ENCODE results near the gene TMEM245.
"Not testable (repeated sequence)": the region's sequence is repeated elsewhere in the genome, so short reads cannot be mapped to it uniquely, and the experiment has no call there.

The TMEM245 gene

GRCh38 chr9:109060191-109060590 is 59.6 kb downstream of the TMEM245 start:
- Histone ChIP-seq H3K79me1 (replicated peaks; ENCODE audit: low read length, poor library complexity, severe bottlenecking) (peaks cover 9% of the 10 kb centered on the region), H3K23ac (ENCODE audit: low read length in 2 of 2) (no peak overlapping the region)
- 87% methylated on average over 3 of the region's 3 CpGs for WGBS

GRCh38 chr9:109053121-109053520 is 66.6 kb downstream of the TMEM245 start:
- H4K91ac ChIP-seq (ENCODE audit: low read length); H3K23ac ChIP-seq (ENCODE audit: low read length in 2 of 2); H2AFZ ChIP-seq (ENCODE audit: low read depth, low read length); DNase-seq; H2BK120ac ChIP-seq (ENCODE audit: low read depth, low read length); H4K8ac ChIP-seq (ENCODE audit: low read length); H2BK12ac ChIP-seq (ENCODE audit: low read length in 2 of 2); H3K9ac ChIP-seq (ENCODE audit: low read length); H3K4ac ChIP-seq (ENCODE audit: low read depth in 1 of 2, low read length in 2 of 2); H3K27me3 ChIP-seq (ENCODE audit: control insufficient read depth in 1 of 2, insufficient read depth in 1 of 2, low read length in 2 of 2); H3K4me2 ChIP-seq (ENCODE audit: low read length, poor library complexity, severe bottlenecking); H2BK5ac ChIP-seq (ENCODE audit: low read depth, low read length, poor library complexity, severe bottlenecking); H3K4me3 ChIP-seq (ENCODE audit: insufficient read depth in 1 of 2, low read depth in 1 of 2, low read length in 2 of 2); H3K4me1 ChIP-seq (ENCODE audit: control insufficient read depth, insufficient read depth, low read depth, low read length); H3K18ac ChIP-seq (ENCODE audit: low read depth in 1 of 2, low read length in 2 of 2); H2AK5ac ChIP-seq (ENCODE audit: low read length, severe bottlenecking); H3K27ac ChIP-seq (ENCODE audit: low read length, poor library complexity, severe bottlenecking); H3K14ac ChIP-seq (ENCODE audit: low read length in 2 of 2); H3K9me3 ChIP-seq (ENCODE audit: control insufficient read depth, low read length); H2BK15ac ChIP-seq (ENCODE audit: low read depth, poor library complexity, severe bottlenecking): not testable (repeated sequence)
- H3K36me3 ChIP-seq (ENCODE audit: control insufficient read depth in 1 of 2, insufficient read depth in 2 of 2, low read depth in 1 of 2, low read length in 2 of 2): peaks cover 35 to 84% of the 10 kb centered on the region in 2 experiments
- 100% methylated on average over 2 of the region's 4 CpGs for WGBS
- peaks cover 26% of the 10 kb centered on the region for H3K79me1 ChIP-seq (replicated peaks; ENCODE audit: low read length, poor library complexity, severe bottlenecking)

More at GRCh38 chr9:109060191-109060590, 59.6 kb downstream of the TMEM245 start:
- Histone ChIP-seq H2BK5ac (ENCODE audit: low read depth, low read length, poor library complexity, severe bottlenecking) (no peak overlapping the region), H3K9me3 (ENCODE audit: control insufficient read depth, low read length) (no peaks in the 10 kb centered on the region), H3K4me3 (ENCODE audit: insufficient read depth in 1 of 2, low read depth in 1 of 2, low read length in 2 of 2) (no peak overlapping the region), H2BK120ac (ENCODE audit: low read depth, low read length) (no peak overlapping the region), H2BK12ac (ENCODE audit: low read length in 2 of 2) (no peak overlapping the region), H2BK15ac (ENCODE audit: low read depth, poor library complexity, severe bottlenecking) (no peak overlapping the region), H3K27ac (ENCODE audit: low read length, poor library complexity, severe bottlenecking) (no peak overlapping the region), H4K91ac (ENCODE audit: low read length) (no peak overlapping the region), H3K9ac (ENCODE audit: low read length) (no peak overlapping the region), H2AK5ac (ENCODE audit: low read length, severe bottlenecking) (no peak overlapping the region), H3K14ac (ENCODE audit: low read length in 2 of 2) (no peak overlapping the region), H4K8ac (ENCODE audit: low read length) (no peak overlapping the region), H3K4me1 (ENCODE audit: control insufficient read depth, insufficient read depth, low read depth, low read length) (peaks cover 2% of the 10 kb centered on the region), H3K36me3 (ENCODE audit: control insufficient read depth in 1 of 2, insufficient read depth in 2 of 2, low read depth in 1 of 2, low read length in 2 of 2) (peaks cover 18 to 79% of the 10 kb centered on the region in 2 experiments), H3K18ac (ENCODE audit: low read depth in 1 of 2, low read length in 2 of 2) (no peak overlapping the region), H3K4me2 (ENCODE audit: low read length, poor library complexity, severe bottlenecking) (no peak overlapping the region), H3K4ac (ENCODE audit: low read depth in 1 of 2, low read length in 2 of 2) (no peak overlapping the region), H3K27me3 (ENCODE audit: control insufficient read depth in 1 of 2, insufficient read depth in 1 of 2, low read length in 2 of 2) (no peaks in the 10 kb centered on the region), H2AFZ (ENCODE audit: low read depth, low read length) (no peak overlapping the region)
- no peak for DNase-seq

- no peak overlapping the region for H3K4ac ChIP-seq (ENCODE audit: low read depth in 1 of 2, low read length in 2 of 2)
- no peak overlapping the region for H3K14ac ChIP-seq (ENCODE audit: low read length in 2 of 2)
- WGBS: 97% methylated on average over 1 of the region's 2 CpGs
- no peak overlapping the region for H2AFZ ChIP-seq (ENCODE audit: low read depth, low read length)
- H2BK15ac ChIP-seq (ENCODE audit: low read depth, poor library complexity, severe bottlenecking): no peak overlapping the region
- H3K23ac ChIP-seq (ENCODE audit: low read length in 2 of 2): no peak overlapping the region
- H3K4me2 ChIP-seq (ENCODE audit: low read length, poor library complexity, severe bottlenecking): no peak overlapping the region
- H3K9ac ChIP-seq (ENCODE audit: low read length): no peak overlapping the region
- H3K4me3 ChIP-seq (ENCODE audit: insufficient read depth in 1 of 2, low read depth in 1 of 2, low read length in 2 of 2): no peak overlapping the region
- no peak overlapping the region for H4K8ac ChIP-seq (ENCODE audit: low read length)
- no peak overlapping the region for H4K91ac ChIP-seq (ENCODE audit: low read length)
- H2AK5ac ChIP-seq (ENCODE audit: low read length, severe bottlenecking): no peak overlapping the region
- no peak overlapping the region for H2BK5ac ChIP-seq (ENCODE audit: low read depth, low read length, poor library complexity, severe bottlenecking)
- no peak overlapping the region for H2BK12ac ChIP-seq (ENCODE audit: low read length in 2 of 2)
- no peak overlapping the region for H3K27ac ChIP-seq (ENCODE audit: low read length, poor library complexity, severe bottlenecking)
- no peaks in the 10 kb centered on the region for H3K9me3 ChIP-seq (ENCODE audit: control insufficient read depth, low read length)
- H3K4me1 ChIP-seq (ENCODE audit: control insufficient read depth, insufficient read depth, low read depth, low read length): no peaks in the 10 kb centered on the region
- peaks cover 29% of the 10 kb centered on the region for H3K79me1 ChIP-seq (replicated peaks; ENCODE audit: low read length, poor library complexity, severe bottlenecking)
- no peak overlapping the region for H2BK120ac ChIP-seq (ENCODE audit: low read depth, low read length)
- H3K27me3 ChIP-seq (ENCODE audit: control insufficient read depth in 1 of 2, insufficient read depth in 1 of 2, low read length in 2 of 2): no peaks in the 10 kb centered on the region
- H3K36me3 ChIP-seq (ENCODE audit: control insufficient read depth in 1 of 2, insufficient read depth in 2 of 2, low read depth in 1 of 2, low read length in 2 of 2): peaks cover 35 to 88% of the 10 kb centered on the region in 2 experiments
- no peak for DNase-seq
- no peak overlapping the region for H3K18ac ChIP-seq (ENCODE audit: low read depth in 1 of 2, low read length in 2 of 2)
These were observed 67.3 kb downstream of the TMEM245 start for GRCh38 chr9:109052416-109052815.

GRCh38 chr9:109051733-109052132 is 68.0 kb downstream of the TMEM245 start:
- no peak for DNase-seq
- H3K4me1 ChIP-seq (ENCODE audit: control insufficient read depth, insufficient read depth, low read depth, low read length): no peaks in the 10 kb centered on the region
- H2BK5ac ChIP-seq (ENCODE audit: low read depth, low read length, poor library complexity, severe bottlenecking): no peak overlapping the region
- no peak overlapping the region for H3K27ac ChIP-seq (ENCODE audit: low read length, poor library complexity, severe bottlenecking)
- no peak overlapping the region for H2BK12ac ChIP-seq (ENCODE audit: low read length in 2 of 2)
- H4K91ac ChIP-seq (ENCODE audit: low read length): no peak overlapping the region
- H3K23ac ChIP-seq (ENCODE audit: low read length in 2 of 2): no peak overlapping the region
- no peak overlapping the region for H3K4me2 ChIP-seq (ENCODE audit: low read length, poor library complexity, severe bottlenecking)
- H3K18ac ChIP-seq (ENCODE audit: low read depth in 1 of 2, low read length in 2 of 2): no peak overlapping the region
- H3K79me1 ChIP-seq (replicated peaks; ENCODE audit: low read length, poor library complexity, severe bottlenecking): peaks cover 31% of the 10 kb centered on the region
- no peak overlapping the region for H2AFZ ChIP-seq (ENCODE audit: low read depth, low read length)
- no peak overlapping the region for H3K9ac ChIP-seq (ENCODE audit: low read length)
- H3K27me3 ChIP-seq (ENCODE audit: control insufficient read depth in 1 of 2, insufficient read depth in 1 of 2, low read length in 2 of 2): no peaks in the 10 kb centered on the region
- no peak overlapping the region for H2AK5ac ChIP-seq (ENCODE audit: low read length, severe bottlenecking)
- H3K4me3 ChIP-seq (ENCODE audit: insufficient read depth in 1 of 2, low read depth in 1 of 2, low read length in 2 of 2): no peak overlapping the region
- H2BK120ac ChIP-seq (ENCODE audit: low read depth, low read length): no peak overlapping the region
- peaks cover 34 to 89% of the 10 kb centered on the region in 2 experiments for H3K36me3 ChIP-seq (ENCODE audit: control insufficient read depth in 1 of 2, insufficient read depth in 2 of 2, low read depth in 1 of 2, low read length in 2 of 2)
- no peak overlapping the region for H3K14ac ChIP-seq (ENCODE audit: low read length in 2 of 2)
- H3K9me3 ChIP-seq (ENCODE audit: control insufficient read depth, low read length): no peaks in the 10 kb centered on the region
- no peak overlapping the region for H2BK15ac ChIP-seq (ENCODE audit: low read depth, poor library complexity, severe bottlenecking)
- H3K4ac ChIP-seq (ENCODE audit: low read depth in 1 of 2, low read length in 2 of 2): no peak overlapping the region
- no peak overlapping the region for H4K8ac ChIP-seq (ENCODE audit: low read length)
- WGBS: no CpG with 5 or more reads among the region's 1 CpG

All from mesenchymal stem cell (in vitro differentiated cells and primary cell).